22Rv1 (cell line): ENCODE data around the gene GH1.

ENCODE experiments used
- H3K27ac ChIP-seq: fragments of 450-650 bp; 2 replicates; pipeline ENCODE4 v1.5.1; 2017
- CTCF ChIP-seq: fragments of 450-650 bp; IDR thresholded peaks from 2 replicates; pipeline ENCODE4 v1.5.1; 2017; ENCODE audit warnings: mild to moderate bottlenecking
- ZFX ChIP-seq: fragments of 450-650 bp; IDR thresholded peaks from 2 replicates; pipeline ENCODE4 v1.6.1; 2017; ENCODE audit warnings: antibody characterized with exemption, borderline replicate concordance

The GH1 gene

GRCh38 chr17:63960006-63960405, 41.4 kb upstream of the GH1 start:
- no peak overlapping the region for H3K27ac ChIP-seq

GRCh38 chr17:63956296-63956920, 37.8 kb upstream of the GH1 start:
- TF ChIP-seq ZFX (no peak), CTCF (no peak)
- no peak overlapping the region for H3K27ac ChIP-seq

More at GRCh38 chr17:63960006-63960405, 41.4 kb upstream of the GH1 start:
- no peak for TF ChIP-seq CTCF
- no peak for TF ChIP-seq ZFX

GRCh38 chr17:63955791-63956190, 37.2 kb upstream of the GH1 start:
- H3K27ac ChIP-seq: no peak overlapping the region
- TF ChIP-seq CTCF (no peak), ZFX (no peak)

- H3K27ac ChIP-seq: no peak overlapping the region
- TF ChIP-seq CTCF (no peak), ZFX (no peak)
Measured at GRCh38 chr17:63955232-63955631, 36.6 kb upstream of the GH1 start.

GRCh38 chr17:63954402-63955063, 35.9 kb upstream of the GH1 start:
- H3K27ac ChIP-seq: no peak overlapping the region
- TF ChIP-seq CTCF (no peak), ZFX (no peak)

- TF ChIP-seq ZFX (no peak), CTCF (peak; percentile 93)
- no peak overlapping the region for H3K27ac ChIP-seq
Measured at GRCh38 chr17:63950940-63951907, 32.6 kb upstream of the GH1 start.
